ENCODE measurements around the gene LMO7. TPM values are rescaled to one million over a fixed set of nuclear protein-coding genes. Genes with fewer than 3 reads are reported as not detected.
"Not testable (repeated sequence)": the region's sequence is repeated elsewhere in the genome, so short reads cannot be mapped to it uniquely, and the experiment has no call there.

LMO7 gene
- total RNA-seq, 1 donor from 2014 or later, result 60.8 TPM

DNA sequence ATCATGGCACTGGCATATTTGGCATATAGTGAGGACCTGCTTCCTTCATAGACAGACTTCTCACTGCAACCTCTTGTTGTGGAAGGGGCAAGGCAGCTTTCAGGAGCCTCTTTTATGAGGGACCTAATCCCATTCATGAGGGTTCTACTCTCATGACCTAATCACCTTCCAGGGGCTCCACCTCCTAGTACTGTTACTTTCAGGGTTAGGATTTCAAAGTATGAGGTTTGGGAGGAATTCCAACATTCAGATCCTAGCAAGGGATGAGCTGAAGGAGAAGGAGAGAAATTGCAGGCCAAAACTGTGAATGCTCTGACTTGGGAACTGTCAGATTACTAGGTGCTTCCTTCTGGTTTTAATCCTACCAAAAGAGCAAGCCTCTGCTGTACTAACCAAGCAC is 87.8 kb downstream of the LMO7 start:
- TF ChIP-seq, protein P1, sequence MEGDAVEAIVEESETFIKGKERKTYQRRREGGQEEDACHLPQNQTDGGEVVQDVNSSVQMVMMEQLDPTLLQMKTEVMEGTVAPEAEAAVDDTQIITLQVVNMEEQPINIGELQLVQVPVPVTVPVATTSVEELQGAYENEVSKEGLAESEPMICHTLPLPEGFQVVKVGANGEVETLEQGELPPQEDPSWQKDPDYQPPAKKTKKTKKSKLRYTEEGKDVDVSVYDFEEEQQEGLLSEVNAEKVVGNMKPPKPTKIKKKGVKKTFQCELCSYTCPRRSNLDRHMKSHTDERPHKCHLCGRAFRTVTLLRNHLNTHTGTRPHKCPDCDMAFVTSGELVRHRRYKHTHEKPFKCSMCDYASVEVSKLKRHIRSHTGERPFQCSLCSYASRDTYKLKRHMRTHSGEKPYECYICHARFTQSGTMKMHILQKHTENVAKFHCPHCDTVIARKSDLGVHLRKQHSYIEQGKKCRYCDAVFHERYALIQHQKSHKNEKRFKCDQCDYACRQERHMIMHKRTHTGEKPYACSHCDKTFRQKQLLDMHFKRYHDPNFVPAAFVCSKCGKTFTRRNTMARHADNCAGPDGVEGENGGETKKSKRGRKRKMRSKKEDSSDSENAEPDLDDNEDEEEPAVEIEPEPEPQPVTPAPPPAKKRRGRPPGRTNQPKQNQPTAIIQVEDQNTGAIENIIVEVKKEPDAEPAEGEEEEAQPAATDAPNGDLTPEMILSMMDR (IDR thresholded peaks at IDR 0.05; ENCODE audit: unreplicated experiment), result no peak
- Mint-ChIP-seq H3K9me3 (peaks cover 9% of the 10 kb centered on the region), H3K27ac (peak overlapping the region; percentile 35)

DNA sequence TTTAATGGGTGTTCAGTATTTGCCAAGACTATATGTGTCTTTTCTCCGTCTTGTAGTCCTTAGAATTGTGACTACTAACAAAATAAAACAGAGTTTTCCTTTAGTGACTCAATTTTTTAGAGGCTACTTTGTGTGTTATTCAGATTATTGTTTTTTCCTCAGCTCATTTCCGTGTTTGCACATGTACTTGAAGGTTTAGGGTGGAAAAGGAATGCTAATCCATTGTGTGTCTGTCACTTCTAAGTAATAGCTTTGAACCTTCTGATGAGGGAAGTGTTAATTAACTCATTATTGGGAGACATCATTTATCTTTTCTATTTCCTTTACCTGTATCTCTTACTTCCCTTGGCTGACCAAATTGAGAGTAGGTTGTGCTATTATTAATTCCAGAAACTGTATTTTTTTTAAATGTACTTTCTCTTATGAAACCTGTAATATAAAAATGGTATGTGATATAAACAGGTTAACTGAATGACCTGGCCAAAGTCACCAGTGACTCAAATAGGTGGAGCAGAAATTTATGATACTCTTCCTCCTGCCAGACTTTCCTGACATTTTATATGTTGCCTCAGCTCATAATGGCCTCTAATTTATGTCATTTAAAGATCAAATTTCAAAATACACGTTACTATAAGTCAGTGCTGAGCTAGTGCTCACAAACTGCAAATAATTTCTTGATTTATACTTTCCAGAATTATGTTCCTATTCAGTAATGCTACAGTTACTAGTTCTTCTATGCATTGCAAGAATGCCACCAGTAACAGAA is 88.8 kb downstream of the LMO7 start:
- Mint-ChIP-seq H3K27ac (peak overlapping the region; percentile 98), H3K27me3 (ENCODE audit: low read depth) (no peaks in the 10 kb centered on the region), H3K4me1 (peaks cover 35% of the 10 kb centered on the region), H3K36me3 (peaks cover 13% of the 10 kb centered on the region), H3K4me3 (peak overlapping the region; percentile 21), H3K9me3 (peaks cover 9% of the 10 kb centered on the region)
- DNase-seq (ENCODE audit: low spot score in 2 of 2, unreplicated experiment in 2 of 2), result no peak
- TF ChIP-seq, protein P1 (IDR thresholded peaks at IDR 0.05; ENCODE audit: unreplicated experiment), result no peak

More for the DNA sequence above, 87.8 kb downstream of the LMO7 start:
- Mint-ChIP-seq H3K36me3 (peaks cover 18% of the 10 kb centered on the region), H3K27me3 (ENCODE audit: low read depth) (no peaks in the 10 kb centered on the region), H3K4me3 (no peak overlapping the region), H3K4me1 (peaks cover 38% of the 10 kb centered on the region)
- no peak for DNase-seq (ENCODE audit: low spot score in 2 of 2, unreplicated experiment in 2 of 2)

DNA sequence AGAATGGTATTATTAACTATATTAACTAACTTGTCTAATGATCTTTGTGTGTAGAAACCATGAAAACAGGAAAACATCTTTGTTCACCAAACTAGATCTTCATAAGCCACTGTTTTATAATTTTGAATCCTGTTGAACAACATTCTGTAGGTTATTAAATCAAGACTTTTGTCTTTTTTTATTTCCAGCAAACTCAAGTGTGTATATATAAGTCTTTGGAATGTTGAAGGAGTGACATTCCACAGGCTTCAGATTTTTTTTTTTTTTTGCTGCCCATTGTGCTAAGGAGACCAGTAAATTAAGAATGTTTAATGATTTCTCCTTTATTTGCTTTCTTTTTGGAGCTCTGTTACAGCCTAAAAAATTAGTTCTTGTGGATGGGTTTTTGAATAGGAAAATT is 89.6 kb downstream of the LMO7 start:
- peaks cover 9% of the 10 kb centered on the region for H3K9me3 Mint-ChIP-seq
- peaks cover 17% of the 10 kb centered on the region for H3K36me3 Mint-ChIP-seq
- H3K4me3 Mint-ChIP-seq, result peak overlapping the region; percentile 3
- no peak for DNase-seq (ENCODE audit: low spot score in 2 of 2, unreplicated experiment in 2 of 2)
- H3K27me3 Mint-ChIP-seq (ENCODE audit: low read depth), result no peaks in the 10 kb centered on the region
- peaks cover 35% of the 10 kb centered on the region for H3K4me1 Mint-ChIP-seq
- TF ChIP-seq, protein P1 (IDR thresholded peaks at IDR 0.05; ENCODE audit: unreplicated experiment), result no peak
- H3K27ac Mint-ChIP-seq, result peak overlapping the region; percentile 98

DNA sequence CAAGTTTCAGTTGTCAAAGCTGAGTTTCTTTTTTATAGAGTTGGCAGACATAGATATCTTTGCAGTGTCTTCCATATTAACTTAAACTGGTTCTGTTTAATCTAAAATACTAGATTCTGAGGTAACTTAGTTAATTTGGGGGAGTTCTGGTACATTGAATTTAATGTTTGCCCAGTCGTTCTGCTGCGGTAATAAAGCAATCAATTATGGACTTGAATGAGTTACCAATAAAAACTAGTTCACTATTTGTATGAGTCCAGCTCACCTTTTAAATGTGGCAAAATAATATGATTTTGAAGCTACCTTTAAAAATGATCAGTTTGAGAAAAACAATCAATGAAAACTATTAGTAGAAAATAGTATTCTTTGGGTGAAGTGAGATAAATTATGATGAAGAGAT is 90.2 kb downstream of the LMO7 start:
- Mint-ChIP-seq H3K27me3 (ENCODE audit: low read depth) (no peaks in the 10 kb centered on the region), H3K9me3 (peaks cover 12% of the 10 kb centered on the region), H3K36me3 (peaks cover 20% of the 10 kb centered on the region), H3K4me3 (no peak overlapping the region), H3K4me1 (peaks cover 35% of the 10 kb centered on the region), H3K27ac (peak overlapping the region; percentile 98)
- TF ChIP-seq, protein P1 (IDR thresholded peaks at IDR 0.05; ENCODE audit: unreplicated experiment), result no peak
- DNase-seq (ENCODE audit: low spot score in 2 of 2, unreplicated experiment in 2 of 2), result no peak

DNA sequence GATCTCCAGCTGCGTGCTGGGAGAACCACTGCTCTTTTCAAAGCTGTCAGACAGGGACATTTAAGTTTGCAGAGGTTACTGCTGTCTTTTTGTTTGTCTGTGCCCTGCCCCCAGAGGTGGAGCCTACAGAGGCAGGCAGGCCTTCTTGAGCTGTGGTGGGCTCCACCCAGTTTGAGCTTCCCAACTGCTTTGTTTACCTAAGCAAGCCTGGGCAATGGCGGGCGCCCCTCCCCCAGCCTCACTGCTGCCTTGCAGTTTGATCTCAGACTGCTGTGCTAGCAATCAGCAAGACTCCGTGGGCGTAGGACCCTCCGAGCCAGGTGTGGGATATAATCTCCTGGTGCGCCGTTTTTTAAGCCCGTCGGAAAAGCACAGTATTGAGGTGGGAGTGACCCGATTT is 97.0 kb downstream of the LMO7 start:
- H3K36me3 Mint-ChIP-seq, result peaks cover 37% of the 10 kb centered on the region
- H3K27ac Mint-ChIP-seq; H3K4me1 Mint-ChIP-seq; DNase-seq (ENCODE audit: low spot score in 2 of 2, unreplicated experiment in 2 of 2); H3K4me3 Mint-ChIP-seq; H3K27me3 Mint-ChIP-seq (ENCODE audit: low read depth): not testable (repeated sequence)
- H3K9me3 Mint-ChIP-seq, result peaks cover 22% of the 10 kb centered on the region

DNA sequence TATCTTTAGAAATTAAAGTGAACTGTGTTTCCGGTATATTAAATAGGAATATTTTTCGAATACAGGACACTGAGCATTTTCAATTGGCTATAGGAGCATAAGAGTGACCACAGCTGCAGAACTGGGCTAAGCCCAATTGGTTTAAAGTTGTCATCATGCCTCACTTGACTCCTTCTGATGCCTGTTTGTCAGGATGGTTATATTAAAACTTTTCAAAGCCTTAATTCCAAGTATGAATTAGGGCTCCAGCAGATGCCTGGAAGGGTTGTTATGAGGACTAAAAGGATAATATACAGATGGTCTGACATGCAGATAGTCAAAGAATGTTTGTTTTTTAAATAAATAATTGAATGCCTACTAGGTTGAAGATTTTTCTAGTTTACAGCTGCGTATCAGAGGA is 100.0 kb downstream of the LMO7 start:
- Mint-ChIP-seq H3K36me3 (peaks cover 28% of the 10 kb centered on the region), H3K4me1 (peaks cover 10% of the 10 kb centered on the region), H3K9me3 (peaks cover 21% of the 10 kb centered on the region), H3K27me3 (ENCODE audit: low read depth) (no peaks in the 10 kb centered on the region), H3K27ac (peak overlapping the region; percentile 0), H3K4me3 (no peak overlapping the region)
- no peak for DNase-seq (ENCODE audit: low spot score in 2 of 2, unreplicated experiment in 2 of 2)
- TF ChIP-seq, protein P1 (IDR thresholded peaks at IDR 0.05; ENCODE audit: unreplicated experiment), result no peak

Measured in mesothelial cell of epicardium (in vitro differentiated cells).